Heart right ventricle (tissue), 16 donors: ENCODE measurements around the gene RMI2. TPM values are rescaled to one million over a fixed set of nuclear protein-coding genes. Genes with fewer than 3 reads are reported as not detected.

Source experiments
- ATAC-seq, 8 donors: fragments of 200-7000 bp; cut with Tn5 transposase; one replicate each; pipeline ENCODE4 v1.9.1; 2020; ENCODE audit warnings: mild to moderate bottlenecking in 8 of 8, moderate library complexity in 8 of 8, moderate number of reproducible peaks in 1 of 8
- DNase-seq, 2 donors: peaks; one replicate each; pipeline ENCODE4 v3.0.0-alpha.2; 2020
- H3K27ac ChIP-seq, 10 donors: fragments of 200-600 bp; sonication (generic) in 2 of 10; one replicate each; pipeline versions ENCODE4 v1.5.0 to v1.8.0; 2020 to 2022; ENCODE audit warnings: mild to moderate bottlenecking in 3 of 10
- H3K27me3 ChIP-seq, 7 donors: fragments of 200-600 bp; one replicate each; pipeline ENCODE4 v1.8.0; 2021 to 2022; ENCODE audit warnings: mild to moderate bottlenecking in 2 of 7
- H3K36me3 ChIP-seq, 9 donors: fragments of 200-600 bp; sonication (generic) in 1 of 9; one replicate each; pipeline versions ENCODE4 v1.5.0 to v1.8.0; 2020 to 2022; ENCODE audit warnings: mild to moderate bottlenecking in 2 of 9
- H3K4me1 ChIP-seq, 9 donors: fragments of 200-600 bp; sonication (generic) in 1 of 9; one replicate each; pipeline versions ENCODE4 v1.5.0 to v1.8.0; 2020 to 2022; ENCODE audit warnings: mild to moderate bottlenecking in 4 of 9
- H3K4me3 ChIP-seq, 10 donors: fragments of 200-600 bp; sonication (generic) in 2 of 10; one replicate each; pipeline versions ENCODE4 v1.5.0 to v1.8.0; 2020 to 2022; ENCODE audit warnings: mild to moderate bottlenecking in 7 of 10, moderate library complexity in 2 of 10
- H3K9me3 ChIP-seq, 11 donors: fragments of 200-600 bp in 10 of 11; sonication (generic) in 2 of 11; one replicate each; pipeline versions ENCODE4 v1.5.0 to v1.8.0; 2013 to 2022; ENCODE audit warnings: mild to moderate bottlenecking in 2 of 11, control low read depth in 1 of 11, moderate library complexity in 1 of 11
- WGBS, 2 donors: extraction: QIAGEN DNeasy Blood & Tissue Kit; methylation state at CpG; one replicate each; pipeline ENCODE4 v1.1.7; 2013; ENCODE audit warnings: inconsistent platforms in 1 of 2; 5-methylcytosine and 5-hydroxymethylcytosine counted together
- intact Hi-C, 10 donors: fragments of 100-400 bp; cut with DNase I; formaldehyde crosslinking; loops; one replicate each; pipeline versions ENCODE4 v1.11.1 to v1.14.2; 2022
- polyA plus RNA-seq, 2 donors: library from polyadenylated mRNA; stranded (reverse); fragments of 200-250 nt; gene quantifications; one replicate each; pipeline ENCODE4 v1.2.3, GENCODE V29; 2013
- total RNA-seq, 10 donors: library from RNA; stranded (reverse); fragmentation: NEBNext Ultra II Directional in 3 of 10; extraction: Animal tissue kit (Norgen Biotek cat#: 25700) in 3 of 10; gene quantifications; one replicate each; pipeline versions ENCODE4 v1.2.1 to v1.2.4, GENCODE V29; 2021 to 2023
- TF ChIP-seq, protein P1 (sequence below), 9 donors: fragments of 200-600 bp; sonication (generic) in 2 of 9; IDR thresholded peaks; one replicate each; pipeline versions ENCODE4 v1.5.0 to v1.8.0; 2021 to 2022; ENCODE audit warnings: antibody characterized with exemption in 9 of 9, mild to moderate bottlenecking in 5 of 9, moderate library complexity in 1 of 9
- donor health status: Arrhythmogenic right ventricular cardiomyopathy.
- donor health status: ischemic (EF 13 %, LVEDD 7.1; RV severe dilation, severe dysfunction).
- donor health status: healthy with polysubstance abuse.
- donor health status: DM: no; HTN: yes; CAD: no.
- donor health status: DM: no; HTN: no; CAD: no.
- donor health status: ischemic (EF 25% LVEDD 6.9; RV normal size, moderate dysfunction).
- donor health status: ischemic (EF 25% LVEDD 5.7; RV mildly dilated, moderate dysfunction).
- donor health status: healthy.
- donor health status: DM: yes; HTN: yes; CAD: no.
- donor health status: Ischemic cardiomyopathy.
- donor health status: ischemic (EF 35%, LVEDD 5.7; RV mildly dilated, moderate dysfunction).
- donor health status: nonischemic (EF 11% LVEDD 7.7; RV severe dilation, severe dysfunction).
- donor health status: DM: yes; HTN: yes; CAD: no.
- donor health status: PGD.
- donor health status: ischemic (EF 29% LVEDD 5.4; RV normal size, mild dysfunction).
- donor health status: nonischemic (EF 23%, LVEDD 6.1; RV moderate dilation, normal function).

RMI2 gene
- total and polyA plus RNA-seq, 12 donors = 0.22 to 3.8 (median 1.1) TPM

DNA sequence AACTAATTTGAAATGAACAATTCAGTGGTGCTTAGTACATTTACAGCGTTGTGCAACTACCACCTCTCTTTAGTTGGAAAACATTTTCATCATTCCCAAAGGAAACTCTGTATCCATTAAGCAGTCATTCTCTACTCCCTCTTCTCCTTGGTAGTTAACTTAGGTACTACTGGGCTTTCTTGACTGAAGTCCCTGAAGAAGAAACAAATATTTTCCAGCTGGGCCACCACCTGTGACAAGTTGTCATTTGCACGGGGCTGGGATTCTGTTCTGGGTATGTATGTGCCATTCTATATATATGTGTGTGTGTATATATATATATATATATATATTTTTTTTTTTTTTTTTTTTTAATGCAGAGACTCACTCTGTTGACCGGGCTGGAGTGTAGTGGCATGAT is 15.4 kb upstream of the RMI2 start:
- H3K27me3 ChIP-seq = no peaks in the 10 kb centered on the region
- ATAC-seq (no peak), DNase-seq (no peak)
- TF ChIP-seq, protein P1, sequence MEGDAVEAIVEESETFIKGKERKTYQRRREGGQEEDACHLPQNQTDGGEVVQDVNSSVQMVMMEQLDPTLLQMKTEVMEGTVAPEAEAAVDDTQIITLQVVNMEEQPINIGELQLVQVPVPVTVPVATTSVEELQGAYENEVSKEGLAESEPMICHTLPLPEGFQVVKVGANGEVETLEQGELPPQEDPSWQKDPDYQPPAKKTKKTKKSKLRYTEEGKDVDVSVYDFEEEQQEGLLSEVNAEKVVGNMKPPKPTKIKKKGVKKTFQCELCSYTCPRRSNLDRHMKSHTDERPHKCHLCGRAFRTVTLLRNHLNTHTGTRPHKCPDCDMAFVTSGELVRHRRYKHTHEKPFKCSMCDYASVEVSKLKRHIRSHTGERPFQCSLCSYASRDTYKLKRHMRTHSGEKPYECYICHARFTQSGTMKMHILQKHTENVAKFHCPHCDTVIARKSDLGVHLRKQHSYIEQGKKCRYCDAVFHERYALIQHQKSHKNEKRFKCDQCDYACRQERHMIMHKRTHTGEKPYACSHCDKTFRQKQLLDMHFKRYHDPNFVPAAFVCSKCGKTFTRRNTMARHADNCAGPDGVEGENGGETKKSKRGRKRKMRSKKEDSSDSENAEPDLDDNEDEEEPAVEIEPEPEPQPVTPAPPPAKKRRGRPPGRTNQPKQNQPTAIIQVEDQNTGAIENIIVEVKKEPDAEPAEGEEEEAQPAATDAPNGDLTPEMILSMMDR (IDR thresholded peaks at IDR 0.05) = no peak
- intact Hi-C loops = no loop called here
- no peak overlapping the region for H3K4me3 ChIP-seq
- WGBS, 2 donors = 71 to 76% methylated on average over 3 of the region's 3 CpGs
- H3K9me3 ChIP-seq = no peaks in the 10 kb centered on the region
- H3K36me3 ChIP-seq = no peaks in the 10 kb centered on the region
- peaks cover 0 to 50% (median 16%) of the 10 kb centered on the region in 9 donors for H3K4me1 ChIP-seq
- H3K27ac ChIP-seq = no peak overlapping the region

DNA sequence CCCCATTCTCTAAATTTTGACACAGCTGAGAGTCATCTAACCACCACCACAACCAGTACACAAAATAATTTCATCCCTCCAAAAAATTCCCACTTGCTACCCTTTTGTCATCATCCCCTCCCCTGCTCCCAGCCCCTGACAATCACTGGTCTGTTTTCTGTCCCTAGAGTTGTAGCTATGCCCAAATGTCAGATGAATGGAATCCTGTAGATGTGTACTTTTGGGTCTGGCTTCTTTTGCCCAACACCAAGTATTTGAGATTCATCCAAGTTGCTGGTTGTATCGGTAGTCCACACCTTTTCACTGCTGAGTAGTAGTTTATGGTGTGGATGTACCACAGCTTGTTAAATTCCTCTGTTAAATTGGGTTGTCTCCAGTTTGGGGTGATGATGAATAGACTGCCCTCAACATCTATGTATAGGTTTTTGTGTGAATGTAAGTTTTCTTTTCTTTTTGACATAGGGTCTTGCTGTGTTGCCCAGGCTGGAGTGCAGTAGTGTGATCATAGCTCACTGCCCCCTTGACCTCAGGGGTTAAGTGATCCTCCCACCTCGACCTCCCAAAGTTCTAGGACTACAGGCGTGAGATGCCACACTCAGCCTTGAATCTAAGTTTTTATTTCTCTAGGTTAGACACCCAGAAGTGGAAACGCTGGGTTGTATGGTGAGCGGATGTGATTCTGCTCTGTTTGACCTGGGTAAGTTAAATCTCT is 14.6 kb upstream of the RMI2 start:
- H3K9me3 ChIP-seq = no peaks in the 10 kb centered on the region
- ATAC-seq = no peak
- H3K27ac ChIP-seq = no peak overlapping the region
- peaks cover 0 to 42% (median 16%) of the 10 kb centered on the region in 9 donors for H3K4me1 ChIP-seq
- no peak overlapping the region for H3K4me3 ChIP-seq
- no peak for DNase-seq
- H3K36me3 ChIP-seq = no peaks in the 10 kb centered on the region
- WGBS, 2 donors = 83 to 85% methylated on average over 5 of the region's 5 CpGs
- H3K27me3 ChIP-seq = no peaks in the 10 kb centered on the region
- TF ChIP-seq, protein P1 (IDR thresholded peaks at IDR 0.05) = no peak
- intact Hi-C loops = no loop called here

DNA sequence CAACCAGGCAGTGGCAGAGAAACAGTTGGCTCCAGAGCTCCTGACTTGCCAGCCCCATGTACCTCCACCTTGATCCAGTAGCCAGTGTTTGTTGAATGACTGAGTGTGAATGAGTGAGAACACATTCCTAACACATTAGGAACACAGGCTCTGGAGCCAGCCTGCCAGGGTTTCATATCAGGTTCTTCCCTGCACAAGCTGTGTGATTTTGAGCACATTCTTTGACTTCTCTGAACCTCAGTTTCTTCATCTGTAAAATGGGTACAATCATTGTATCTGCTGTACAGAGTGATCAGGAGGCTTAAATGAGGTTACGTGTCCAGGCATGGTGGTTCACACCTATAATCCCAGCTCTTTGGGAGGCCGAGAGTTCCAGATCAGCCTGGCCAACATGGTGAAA is 13.3 kb upstream of the RMI2 start:
- Histone ChIP-seq H3K27me3 (no peaks in the 10 kb centered on the region), H3K36me3 (no peaks in the 10 kb centered on the region), H3K9me3 (no peaks in the 10 kb centered on the region), H3K4me1 (peaks cover 0 to 29% (median 13%) of the 10 kb centered on the region in 9 donors), H3K27ac (no peak overlapping the region), H3K4me3 (no peak overlapping the region)
- DNase-seq = no peak
- intact Hi-C loops = no loop called here
- TF ChIP-seq, protein P1 (IDR thresholded peaks at IDR 0.05) = no peak
- ATAC-seq = no peak
- 93 to 98% methylated on average over 2 of the region's 2 CpGs for WGBS, 2 donors

- intact Hi-C loops = no loop called here
- 69 to 76% methylated on average over 9 of the region's 9 CpGs for WGBS, 2 donors
- Histone ChIP-seq H3K36me3 (no peaks in the 10 kb centered on the region), H3K27me3 (no peaks in the 10 kb centered on the region), H3K9me3 (no peaks in the 10 kb centered on the region), H3K4me1 (peaks cover 0 to 20% (median 12%) of the 10 kb centered on the region in 9 donors), H3K4me3 (no peak overlapping the region), H3K27ac (no peak overlapping the region)
- DNase-seq (no peak), ATAC-seq (no peak)
- TF ChIP-seq, protein P1 (IDR thresholded peaks at IDR 0.05) = no peak
Measured at GRCh38 chr16:11333010-11333409, 12.2 kb upstream of the RMI2 start.
